Measurements from ENCODE around the gene DLL4. TPM values are rescaled to one million over a fixed set of nuclear protein-coding genes. Genes with fewer than 3 reads are reported as not detected.

DLL4 gene
- total RNA-seq, 4 donors from 2014 or later: 1.9 to 9.7 (median 6.4) TPM

DNA sequence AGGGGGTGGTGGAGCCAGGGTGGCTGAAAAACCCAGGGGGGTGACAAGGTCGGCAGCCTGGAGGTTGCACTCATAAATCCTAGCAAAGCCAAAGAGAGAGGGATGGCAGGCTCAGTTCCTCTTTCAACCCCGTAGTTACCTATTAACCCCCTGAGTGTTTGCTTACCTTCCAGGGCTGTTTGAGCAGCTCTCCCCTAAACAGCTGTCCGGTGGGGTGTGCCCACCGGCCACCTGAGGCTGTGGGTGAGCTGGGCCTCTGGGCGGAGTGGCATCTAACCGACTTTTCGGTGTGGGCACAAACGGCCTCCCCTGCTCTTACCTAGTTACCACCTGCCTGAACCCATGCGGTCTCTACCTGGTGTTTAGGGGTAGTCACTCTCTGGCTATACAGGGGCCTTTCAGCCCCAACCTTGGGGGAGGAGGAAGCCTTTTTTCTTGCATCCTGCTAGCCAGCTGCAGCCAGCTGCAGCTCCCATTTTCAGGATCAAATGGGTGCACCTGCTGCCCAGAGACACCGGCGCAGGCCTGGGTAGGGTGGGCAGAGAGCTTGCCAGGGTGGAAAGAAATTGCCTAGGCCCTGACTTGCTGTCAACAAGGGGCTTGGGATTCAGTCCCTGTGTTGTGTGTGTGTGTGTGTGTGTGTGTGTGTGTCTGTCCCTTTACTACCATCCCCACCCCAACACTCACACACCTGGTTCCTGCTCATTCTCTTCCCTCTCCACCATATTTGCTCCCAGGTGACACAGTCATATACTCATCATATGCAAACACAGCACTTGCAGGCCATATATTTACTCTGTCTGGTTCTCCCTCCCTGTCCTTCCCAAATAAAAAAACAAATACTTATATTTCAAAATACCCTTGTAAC, 3.7 kb downstream of the DLL4 start:
- Histone ChIP-seq H3K4me3 (no peak overlapping the region), H3K27me3 (peaks cover 84% of the 10 kb centered on the region), H3K4me1 (peaks cover 0 to 37% (median 30%) of the 10 kb centered on the region in 3 donors), H3K36me3 (peaks cover 0 to 7% of the 10 kb centered on the region in 2 donors), H3K27ac (peak overlapping the region in 1 of 4 donors; percentile 7), H3K9me3 (no peaks in the 10 kb centered on the region)
- no peak for ATAC-seq
- 90 to 100% methylated on average over 1 to 2 of the region's 11 CpGs for WGBS, 2 donors (ENCODE audit: low coverage in 1 of 2)
- TF ChIP-seq, protein P1, sequence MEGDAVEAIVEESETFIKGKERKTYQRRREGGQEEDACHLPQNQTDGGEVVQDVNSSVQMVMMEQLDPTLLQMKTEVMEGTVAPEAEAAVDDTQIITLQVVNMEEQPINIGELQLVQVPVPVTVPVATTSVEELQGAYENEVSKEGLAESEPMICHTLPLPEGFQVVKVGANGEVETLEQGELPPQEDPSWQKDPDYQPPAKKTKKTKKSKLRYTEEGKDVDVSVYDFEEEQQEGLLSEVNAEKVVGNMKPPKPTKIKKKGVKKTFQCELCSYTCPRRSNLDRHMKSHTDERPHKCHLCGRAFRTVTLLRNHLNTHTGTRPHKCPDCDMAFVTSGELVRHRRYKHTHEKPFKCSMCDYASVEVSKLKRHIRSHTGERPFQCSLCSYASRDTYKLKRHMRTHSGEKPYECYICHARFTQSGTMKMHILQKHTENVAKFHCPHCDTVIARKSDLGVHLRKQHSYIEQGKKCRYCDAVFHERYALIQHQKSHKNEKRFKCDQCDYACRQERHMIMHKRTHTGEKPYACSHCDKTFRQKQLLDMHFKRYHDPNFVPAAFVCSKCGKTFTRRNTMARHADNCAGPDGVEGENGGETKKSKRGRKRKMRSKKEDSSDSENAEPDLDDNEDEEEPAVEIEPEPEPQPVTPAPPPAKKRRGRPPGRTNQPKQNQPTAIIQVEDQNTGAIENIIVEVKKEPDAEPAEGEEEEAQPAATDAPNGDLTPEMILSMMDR (IDR thresholded peaks at IDR 0.05): no peak
- TF ChIP-seq POLR2AphosphoS5 (IDR thresholded peaks at IDR 0.05) (no peak), POLR2A (IDR thresholded peaks at IDR 0.05) (no peak), EP300 (IDR thresholded peaks at IDR 0.05) (no peak)

DNA sequence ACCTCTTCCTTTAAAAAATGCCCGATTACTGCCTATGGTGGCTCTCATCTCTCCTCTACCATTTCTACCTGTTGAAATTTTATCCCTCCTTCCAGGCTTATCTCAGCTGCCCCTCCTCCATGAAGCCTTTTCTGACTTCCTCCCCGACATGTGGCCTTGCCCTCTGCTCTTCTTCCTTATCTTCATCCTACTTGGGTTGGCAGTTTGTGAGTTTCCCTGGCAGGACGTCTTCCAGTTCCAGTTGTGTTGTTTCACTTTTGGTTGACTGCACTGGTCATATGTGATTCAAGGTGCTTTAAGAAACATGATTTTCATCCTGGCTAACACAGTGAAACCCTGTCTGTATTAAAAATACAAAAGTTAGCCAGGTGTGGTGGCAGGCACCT, 4.4 kb downstream of the DLL4 start:
- Histone ChIP-seq H3K4me3 (no peak overlapping the region), H3K4me1 (peaks cover 0 to 32% (median 24%) of the 10 kb centered on the region in 3 donors), H3K36me3 (peaks cover 0 to 7% of the 10 kb centered on the region in 2 donors), H3K9me3 (no peaks in the 10 kb centered on the region), H3K27me3 (peaks cover 78% of the 10 kb centered on the region), H3K27ac (no peak overlapping the region)
- no peak for ATAC-seq
- TF ChIP-seq EP300 (IDR thresholded peaks at IDR 0.05) (no peak), POLR2A (IDR thresholded peaks at IDR 0.05) (no peak), POLR2AphosphoS5 (IDR thresholded peaks at IDR 0.05) (no peak)
- TF ChIP-seq, protein P1 (IDR thresholded peaks at IDR 0.05): no peak
- WGBS, 2 donors (ENCODE audit: low coverage in 1 of 2): 74 to 100% methylated on average over 1 to 3 of the region's 3 CpGs

DNA sequence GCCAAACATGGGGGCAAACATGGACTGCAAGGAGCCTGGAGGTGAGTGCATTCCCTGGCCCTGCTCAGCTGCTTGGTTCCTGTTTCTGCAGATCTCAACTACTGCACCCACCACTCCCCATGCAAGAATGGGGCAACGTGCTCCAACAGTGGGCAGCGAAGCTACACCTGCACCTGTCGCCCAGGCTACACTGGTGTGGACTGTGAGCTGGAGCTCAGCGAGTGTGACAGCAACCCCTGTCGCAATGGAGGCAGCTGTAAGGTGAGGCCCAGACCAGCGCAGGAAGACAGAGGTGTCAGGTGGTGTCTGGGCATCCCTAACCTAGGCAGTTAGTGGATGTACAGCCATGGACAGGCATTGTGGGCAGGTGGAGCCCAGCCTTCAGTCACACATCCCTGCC, 5.3 kb downstream of the DLL4 start:
- peaks cover 0 to 22% (median 14%) of the 10 kb centered on the region in 3 donors for H3K4me1 ChIP-seq
- no peak for ATAC-seq
- H3K36me3 ChIP-seq: peaks cover 0 to 7% of the 10 kb centered on the region in 2 donors
- H3K27me3 ChIP-seq: peaks cover 68% of the 10 kb centered on the region
- H3K4me3 ChIP-seq: no peak overlapping the region
- no peak overlapping the region for H3K27ac ChIP-seq
- whole genome bisulfite sequencing, 2 donors (ENCODE audit: low coverage in 1 of 2): no CpG with 5 or more reads among the region's 6 CpGs
- no peak for TF ChIP-seq EP300 (IDR thresholded peaks at IDR 0.05)
- TF ChIP-seq, protein P1 (IDR thresholded peaks at IDR 0.05): no peak
- no peak for TF ChIP-seq POLR2AphosphoS5 (IDR thresholded peaks at IDR 0.05)
- no peaks in the 10 kb centered on the region for H3K9me3 ChIP-seq

DNA sequence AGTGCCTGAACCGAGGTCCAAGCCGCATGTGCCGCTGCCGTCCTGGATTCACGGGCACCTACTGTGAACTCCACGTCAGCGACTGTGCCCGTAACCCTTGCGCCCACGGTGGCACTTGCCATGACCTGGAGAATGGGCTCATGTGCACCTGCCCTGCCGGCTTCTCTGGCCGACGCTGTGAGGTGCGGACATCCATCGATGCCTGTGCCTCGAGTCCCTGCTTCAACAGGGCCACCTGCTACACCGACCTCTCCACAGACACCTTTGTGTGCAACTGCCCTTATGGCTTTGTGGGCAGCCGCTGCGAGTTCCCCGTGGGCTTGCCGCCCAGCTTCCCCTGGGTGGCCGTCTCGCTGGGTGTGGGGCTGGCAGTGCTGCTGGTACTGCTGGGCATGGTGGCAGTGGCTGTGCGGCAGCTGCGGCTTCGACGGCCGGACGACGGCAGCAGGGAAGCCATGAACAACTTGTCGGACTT, 7.1 kb downstream of the DLL4 start:
- peaks cover 50% of the 10 kb centered on the region for H3K27me3 ChIP-seq
- peaks cover 0 to 7% of the 10 kb centered on the region in 2 donors for H3K36me3 ChIP-seq
- ATAC-seq: no peak
- H3K4me3 ChIP-seq: no peak overlapping the region
- H3K9me3 ChIP-seq: no peaks in the 10 kb centered on the region
- peaks cover 0 to 19% (median 5%) of the 10 kb centered on the region in 3 donors for H3K4me1 ChIP-seq
- WGBS, 2 donors (ENCODE audit: low coverage in 1 of 2): 95% methylated on average over 4 of the region's 31 CpGs; no CpG with 5 or more reads in 1 of the 2 donors
- TF ChIP-seq EP300 (IDR thresholded peaks at IDR 0.05) (no peak), POLR2AphosphoS5 (IDR thresholded peaks at IDR 0.05) (no peak), POLR2A (IDR thresholded peaks at IDR 0.05) (no peak)
- TF ChIP-seq, protein P1 (IDR thresholded peaks at IDR 0.05): no peak
- H3K27ac ChIP-seq: peak overlapping the region in 1 of 4 donors; percentile 32
